ENCODE data around the gene C5orf58.

GRCh38 chr5:170206958-170207357 lies 25.8 kb upstream of the C5orf58 start:
- TF ChIP-seq POLR2AphosphoS5 (IDR thresholded peaks at IDR 0.05) (no peak), POLR2A (IDR thresholded peaks at IDR 0.05) (no peak), CTCF (IDR thresholded peaks at IDR 0.05) (no peak)

All from transverse colon (tissue), 4 donors.